Activated CD8-positive, alpha-beta memory T cell treated with anti-CD3 and anti-CD28 coated beads for 4 hours (primary cell): ENCODE results near the gene FASTK.
A peak's percentile ranks its signal among the peaks of the same experiment; 100 is the strongest.

Source experiments
- DNase-seq, 2 donors: peaks; one replicate each; pipeline ENCODE4 v3.0.0-alpha.2; 2020; ENCODE audit warnings: low read depth in 2 of 2

FASTK gene

GRCh38 chr7:151065516-151065915 is 15.1 kb downstream of the FASTK start:
- DNase-seq, result no peak

GRCh38 chr7:151064993-151065392 is 15.6 kb downstream of the FASTK start:
- DNase-seq, result no peak

DNA sequence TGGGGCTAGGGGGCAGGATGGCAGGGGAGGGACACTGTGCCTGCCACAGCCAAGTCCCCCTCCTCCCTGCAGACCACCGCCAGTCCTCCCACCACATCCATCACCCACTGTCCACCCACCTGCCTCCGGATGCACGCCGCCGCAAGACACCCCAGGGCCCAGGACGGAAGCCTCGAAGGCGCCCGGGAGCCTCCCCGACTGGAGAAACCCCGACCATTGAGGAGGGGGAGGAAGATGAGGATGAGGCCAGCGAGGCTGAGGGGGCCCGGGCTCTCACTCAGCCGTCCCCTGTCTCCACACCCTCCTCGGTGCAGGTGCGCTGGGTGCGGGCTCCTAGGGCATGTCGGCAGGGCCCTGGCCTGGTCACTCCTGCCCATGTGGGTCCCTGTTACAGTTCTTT is 16.2 kb downstream of the FASTK start:
- no peak for DNase-seq

GRCh38 chr7:151063212-151063561 is 17.4 kb downstream of the FASTK start:
- no peak for DNase-seq

DNA sequence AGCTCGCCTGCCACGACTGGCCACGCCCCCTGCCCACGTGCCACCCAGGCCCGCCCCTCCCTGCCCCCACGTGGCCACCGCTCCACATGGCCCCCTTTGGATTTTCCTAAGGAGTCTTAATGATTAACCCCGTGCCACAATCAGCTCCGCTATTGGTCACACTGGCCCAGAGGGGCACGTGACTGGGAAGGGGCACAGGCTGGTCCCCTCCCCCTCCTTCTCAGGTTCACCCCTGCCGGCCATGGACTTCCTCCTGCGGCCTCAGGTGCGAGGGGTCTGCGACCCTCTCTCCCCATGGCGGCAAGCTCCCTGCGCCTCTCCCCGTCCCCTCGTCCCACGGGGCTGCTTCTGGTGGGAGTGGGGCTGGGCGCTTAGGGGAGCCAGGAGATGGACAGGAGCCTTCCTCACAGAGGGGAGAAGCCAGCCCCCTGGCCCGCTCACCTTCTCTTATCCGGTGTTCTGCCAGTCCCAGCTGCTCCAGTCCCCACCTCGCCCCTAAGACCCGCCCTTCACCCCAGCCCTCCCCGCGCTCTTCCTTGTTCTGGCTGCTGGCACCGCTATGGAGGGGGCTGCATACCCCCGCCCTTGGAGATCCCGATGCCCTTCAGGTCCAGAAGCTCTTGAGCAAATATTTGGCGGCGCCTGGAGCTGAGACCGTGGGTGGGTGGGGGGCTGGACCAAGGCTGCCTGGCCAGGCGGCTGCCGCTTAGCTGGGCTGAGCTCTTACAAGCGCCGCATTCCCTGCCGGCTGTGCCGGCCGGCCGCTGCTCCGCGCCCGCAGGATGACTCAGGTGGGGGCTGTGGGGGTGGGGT is 18.0 kb downstream of the FASTK start:
- no peak for DNase-seq

DNA sequence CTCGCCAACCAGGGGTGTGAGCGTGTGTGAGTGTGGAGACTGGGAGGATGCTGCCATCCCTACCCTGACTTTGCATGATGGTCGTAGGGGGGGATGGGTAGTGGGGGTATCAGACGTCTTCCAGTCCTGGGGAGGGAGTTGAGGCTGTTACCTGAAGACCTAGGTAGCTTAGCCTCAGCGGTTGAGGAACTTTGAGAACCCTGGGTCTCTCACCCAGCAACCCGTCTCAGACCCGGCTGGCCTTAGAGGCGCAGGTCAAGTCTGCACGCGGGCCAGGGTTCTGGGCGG is 18.6 kb downstream of the FASTK start:
- no peak for DNase-seq

- no peak for DNase-seq
Observed at GRCh38 chr7:151061213-151062110, 19.1 kb downstream of the FASTK start.

- DNase-seq, result no peak
Observed at GRCh38 chr7:151060416-151061212, 20.0 kb downstream of the FASTK start.

DNA sequence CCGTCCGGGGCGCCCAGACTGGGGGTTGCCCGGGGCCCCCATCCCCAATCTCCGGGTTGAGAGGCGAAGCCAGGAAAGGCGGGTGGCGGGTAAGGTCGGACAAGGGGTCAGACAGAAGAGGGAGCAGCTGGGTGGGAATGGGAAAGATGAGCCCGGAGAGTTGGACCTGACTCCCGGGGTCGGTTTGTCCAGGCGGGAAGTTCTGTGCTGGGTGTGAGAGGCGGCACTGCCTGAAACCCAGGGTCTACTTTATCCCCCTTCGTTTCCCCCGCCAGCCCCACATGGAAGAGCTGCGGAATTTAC is 20.5 kb downstream of the FASTK start:
- DNase-seq, result no peak

- peak; percentile 39 to 58 for DNase-seq
Observed at GRCh38 chr7:151059367-151060112, 21.1 kb downstream of the FASTK start, which contains the start of gene SLC4A2. SLC4A2 (plus strand) TSS chr7:151059589; CDS start chr7:151061988, 2,399 bp downstream.

DNA sequence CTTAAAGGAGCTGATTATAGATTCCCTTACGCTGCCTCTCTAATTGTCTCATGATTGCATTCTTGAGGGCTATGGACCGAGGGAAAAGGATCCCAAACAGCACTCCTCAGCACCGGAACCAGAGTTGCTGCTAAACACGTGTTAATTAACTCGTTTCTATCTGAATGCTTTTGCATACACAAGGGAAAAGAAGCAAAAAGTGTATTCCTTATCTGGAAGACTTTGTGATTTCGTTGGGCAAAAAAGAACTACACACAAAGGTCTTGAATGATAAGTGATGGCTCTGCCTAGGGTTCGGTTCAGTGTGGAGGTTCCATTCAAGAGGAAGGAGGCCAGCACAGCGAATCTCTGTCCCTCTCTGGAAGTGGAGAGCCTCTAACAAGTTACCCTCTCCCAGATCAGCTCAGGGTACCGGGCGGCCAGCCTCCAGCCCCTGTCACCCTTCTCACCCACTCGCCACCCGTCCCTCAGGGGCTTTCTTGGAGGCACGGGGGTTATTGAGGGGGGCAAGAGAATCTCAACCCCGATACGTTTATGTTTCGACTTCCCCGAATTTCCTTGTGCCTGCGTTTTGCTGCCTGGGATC is 21.7 kb downstream of the FASTK start:
- DNase-seq, result no peak

DNA sequence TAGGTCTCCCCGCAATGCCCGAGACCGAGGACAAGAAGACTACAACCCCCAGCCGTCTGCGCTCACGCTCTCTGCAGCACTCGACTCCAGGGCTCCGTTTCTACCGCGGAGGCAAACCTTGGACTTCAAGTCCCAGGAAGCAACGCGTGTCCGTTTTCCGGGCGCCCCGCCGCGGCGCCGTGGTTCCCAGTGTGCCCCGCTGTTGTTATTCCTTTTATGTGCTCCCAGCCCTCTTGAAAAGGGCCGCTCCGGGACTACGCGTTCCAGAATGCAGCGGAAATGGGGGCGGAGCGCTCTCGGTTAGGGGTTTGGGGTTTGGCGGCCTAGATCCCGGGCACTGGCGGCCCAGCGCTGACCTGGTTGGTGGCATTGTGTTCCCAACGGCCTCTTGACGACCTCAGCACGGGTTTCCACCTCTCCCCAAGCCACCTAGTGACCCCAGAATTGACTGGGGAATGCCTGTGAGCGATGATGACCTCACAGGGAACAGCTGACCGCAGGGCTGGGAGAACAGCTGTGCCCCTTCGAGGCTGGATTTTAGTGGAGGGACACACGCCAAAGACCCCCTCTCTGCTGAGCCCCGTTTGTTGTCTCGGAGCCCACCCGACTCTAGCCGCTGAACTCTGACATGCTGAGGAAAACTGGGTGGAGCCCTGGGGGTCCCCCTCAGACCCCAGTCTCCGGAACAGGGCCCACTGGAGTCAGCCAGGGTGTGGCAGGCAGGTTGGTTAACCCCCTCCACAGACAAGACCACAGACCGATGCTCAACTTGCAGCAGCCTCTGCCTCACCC is 22.4 kb downstream of the FASTK start:
- DNase-seq, result peak; percentile 93 to 95

- no peak for DNase-seq
Observed at GRCh38 chr7:151057506-151057988, 23.1 kb downstream of the FASTK start, which contains the start of gene CDK5. CDK5 (minus strand) TSS chr7:151057897; CDS start chr7:151057848, 49 bp downstream.

GRCh38 chr7:151056666-151057505 is 23.7 kb downstream of the FASTK start:
- no peak for DNase-seq

- no peak for DNase-seq
Observed at GRCh38 chr7:151056283-151056665, 24.3 kb downstream of the FASTK start.

DNA sequence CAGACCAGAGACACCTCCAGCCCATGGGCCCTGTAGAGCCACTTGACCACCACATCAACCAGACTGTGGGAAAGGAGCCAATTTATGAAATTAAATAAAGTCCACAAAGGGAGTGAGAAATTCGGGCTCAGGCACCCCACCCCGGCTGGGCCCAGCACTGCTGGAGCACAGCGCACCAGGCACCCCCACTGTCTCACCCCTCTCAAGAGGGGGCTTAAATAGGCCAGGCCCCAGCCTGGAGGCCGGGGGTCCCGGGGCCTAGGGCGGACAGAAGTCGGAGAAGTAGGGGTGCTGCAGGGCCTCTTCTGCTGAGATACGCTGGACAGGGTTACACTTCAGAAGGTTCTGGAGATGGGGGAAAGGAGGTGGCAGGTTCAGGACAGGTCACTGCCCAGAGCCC is 26.9 kb downstream of the FASTK start:
- no peak for DNase-seq

DNA sequence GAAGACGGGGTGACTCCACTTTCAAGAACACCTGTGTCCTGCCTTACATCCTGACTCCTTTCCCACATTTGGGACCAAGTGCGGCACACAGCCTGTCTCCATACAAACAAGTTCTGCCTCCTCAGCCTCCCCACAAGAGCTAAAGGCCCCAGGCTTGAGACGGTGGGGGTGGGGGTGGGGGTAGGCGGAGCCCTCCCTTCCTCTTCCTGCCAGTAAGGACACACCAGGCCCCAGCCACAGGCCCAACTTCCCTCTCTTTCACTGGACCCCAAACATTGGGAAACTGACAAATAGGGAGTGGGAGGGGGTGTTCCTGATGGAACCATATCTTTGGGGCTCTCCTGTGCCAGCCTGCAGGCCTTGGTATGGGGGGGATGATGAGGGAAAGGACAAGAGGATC is 27.5 kb downstream of the FASTK start:
- no peak for DNase-seq

DNA sequence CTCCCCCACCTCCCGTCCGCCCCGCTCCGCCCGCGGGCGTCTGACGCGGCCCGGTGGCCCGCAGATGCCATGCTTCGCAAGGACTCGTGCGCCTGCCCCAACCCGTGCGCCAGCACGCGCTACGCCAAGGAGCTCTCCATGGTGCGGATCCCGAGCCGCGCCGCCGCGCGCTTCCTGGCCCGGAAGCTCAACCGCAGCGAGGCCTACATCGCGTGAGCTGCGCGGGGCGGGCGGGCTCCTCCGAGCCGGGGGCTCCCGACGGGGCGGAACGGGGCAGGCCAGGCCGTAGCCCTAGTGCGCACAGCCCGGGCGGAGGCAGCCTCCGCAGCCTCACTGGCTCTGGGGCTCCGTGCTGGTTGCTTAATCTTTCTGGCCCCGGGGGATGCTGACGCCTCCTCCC is 29.5 kb downstream of the FASTK start:
- no peak for DNase-seq

DNA sequence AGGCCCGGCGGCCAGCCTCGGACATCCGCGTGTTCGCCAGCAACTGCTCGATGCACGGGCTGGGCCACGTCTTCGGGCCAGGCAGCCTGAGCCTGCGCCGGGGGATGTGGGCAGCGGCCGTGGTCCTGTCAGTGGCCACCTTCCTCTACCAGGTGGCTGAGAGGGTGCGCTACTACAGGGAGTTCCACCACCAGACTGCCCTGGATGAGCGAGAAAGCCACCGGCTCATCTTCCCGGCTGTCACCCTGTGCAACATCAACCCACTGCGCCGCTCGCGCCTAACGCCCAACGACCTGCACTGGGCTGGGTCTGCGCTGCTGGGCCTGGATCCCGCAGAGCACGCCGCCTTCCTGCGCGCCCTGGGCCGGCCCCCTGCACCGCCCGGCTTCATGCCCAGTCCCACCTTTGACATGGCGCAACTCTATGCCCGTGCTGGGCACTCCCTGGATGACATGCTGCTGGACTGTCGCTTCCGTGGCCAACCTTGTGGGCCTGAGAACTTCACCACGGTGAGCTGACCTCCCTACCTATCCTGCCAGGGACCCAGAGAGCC is 31.6 kb downstream of the FASTK start:
- DNase-seq, result no peak
